GM21737 (cell line): Measurements from ENCODE around the gene TAOK1.

Source experiments
- ATAC-seq: cut with Tn5 transposase; IDR thresholded peaks from one replicate; pipeline ENCODE4 v1.9.1; 2021; ENCODE audit warnings: mild to moderate bottlenecking, moderate library complexity; ENCODE audit not compliant: unreplicated experiment

The TAOK1 gene

DNA sequence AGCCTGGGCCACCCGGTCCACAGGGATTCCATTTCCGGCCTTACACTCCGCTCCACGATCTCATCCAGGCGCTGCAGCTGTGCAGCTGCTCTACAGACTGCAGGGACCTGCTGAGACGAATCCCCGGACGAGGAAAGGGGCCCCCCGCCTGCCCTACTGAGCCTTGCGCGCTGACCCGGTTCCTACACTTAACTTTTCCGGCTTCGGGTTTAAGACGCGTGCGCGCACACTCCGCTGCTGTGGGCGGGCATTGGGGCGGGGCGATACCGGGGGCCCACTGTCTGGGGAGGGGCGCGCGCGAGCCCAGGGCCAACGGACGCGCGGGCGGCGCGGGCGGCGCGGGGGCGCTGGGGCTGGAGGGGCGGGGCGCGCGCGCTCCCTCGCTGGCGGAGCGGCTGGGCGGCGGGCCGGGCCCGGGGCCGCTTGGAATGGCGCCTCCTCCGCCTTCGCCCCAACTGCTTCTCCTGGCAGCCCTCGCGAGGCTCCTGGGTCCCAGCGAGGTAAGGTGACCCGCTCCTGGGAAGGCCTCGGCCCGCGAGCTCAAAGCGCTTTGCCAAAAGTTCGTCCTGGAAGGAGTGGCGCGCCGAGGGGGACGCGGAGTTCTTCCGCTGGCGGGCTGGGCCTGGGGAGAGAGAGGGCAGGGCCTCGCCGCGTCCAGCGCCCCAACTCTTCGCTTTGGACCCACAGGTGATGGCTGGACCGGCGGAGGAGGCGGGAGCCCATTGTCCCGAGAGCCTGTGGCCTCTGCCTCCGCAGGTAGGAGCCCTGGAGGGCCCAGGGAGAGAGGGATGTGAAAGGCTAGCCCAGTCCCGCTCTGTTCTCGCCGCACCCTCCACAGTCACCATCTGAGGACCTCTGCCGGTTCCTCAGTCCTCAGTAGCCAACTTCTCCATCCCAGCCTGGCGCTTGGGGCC, 178.4 kb downstream of the TAOK1 start, which contains the start of gene TP53I13:
Gene TP53I13 (plus strand): TSS at position 371 of the 914 bp plus-strand sequence. CDS start 58 bp downstream, at position 429.
- ATAC-seq, result peak; percentile 39

DNA sequence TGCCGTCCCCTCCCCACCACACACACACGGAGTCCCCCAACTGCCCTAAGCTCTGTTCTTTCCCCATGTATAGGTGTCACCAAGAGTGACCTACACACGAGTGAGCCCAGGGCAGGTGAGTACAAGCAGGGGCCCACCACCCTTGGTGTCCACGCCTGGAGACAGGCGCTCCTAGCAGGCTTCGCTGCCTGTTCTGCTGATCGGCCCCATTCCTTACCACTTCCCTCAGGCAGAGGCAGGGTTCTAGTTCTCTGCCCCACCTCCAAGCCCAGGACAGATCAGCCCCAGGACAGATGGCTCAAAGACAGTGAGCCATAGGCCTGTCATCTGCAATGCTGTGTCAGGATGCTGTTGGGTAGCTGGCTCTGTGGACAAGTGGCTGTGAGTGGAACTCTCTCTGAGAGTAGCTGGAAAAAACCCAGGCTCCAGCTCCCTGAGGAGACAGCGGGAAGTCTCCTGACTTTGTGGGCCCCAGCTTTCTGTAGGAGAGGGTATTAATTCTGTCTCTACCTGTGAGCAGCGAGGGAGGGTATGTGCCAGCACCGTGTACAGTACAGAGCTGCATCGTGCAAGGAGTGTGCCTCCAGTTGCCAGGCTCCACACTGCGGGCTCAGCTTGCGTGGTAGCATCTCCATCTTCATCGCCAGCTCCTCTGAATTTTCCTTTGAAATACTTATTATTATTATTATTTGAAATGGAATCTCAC, 179.2 kb downstream of the TAOK1 start:
- no peak for ATAC-seq

DNA sequence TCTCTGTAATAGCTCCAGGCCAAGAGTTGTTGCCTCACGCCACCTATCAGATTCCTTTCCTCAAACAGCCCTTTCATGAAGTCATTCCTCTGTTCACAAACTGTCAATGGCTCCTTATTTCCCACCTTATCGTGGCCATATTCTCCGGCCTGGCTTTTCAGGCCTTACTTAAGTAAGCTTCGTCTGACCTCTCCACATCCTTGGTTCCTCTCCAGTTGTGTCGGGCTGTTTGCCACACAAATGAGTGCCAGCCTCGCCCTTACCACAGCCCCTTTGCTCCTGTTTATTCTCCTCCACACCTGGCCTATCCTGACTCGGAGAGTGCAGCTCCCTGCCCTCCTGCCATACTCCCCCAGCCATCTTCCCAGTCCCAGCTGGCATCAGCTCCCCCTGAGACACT, 180.4 kb downstream of the TAOK1 start:
- ATAC-seq, result no peak

- ATAC-seq, result no peak
Observed at GRCh38 chr17:29571486-29571882, 181.3 kb downstream of the TAOK1 start.

GRCh38 chr17:29571883-29572681, 181.9 kb downstream of the TAOK1 start:
- no peak for ATAC-seq

DNA sequence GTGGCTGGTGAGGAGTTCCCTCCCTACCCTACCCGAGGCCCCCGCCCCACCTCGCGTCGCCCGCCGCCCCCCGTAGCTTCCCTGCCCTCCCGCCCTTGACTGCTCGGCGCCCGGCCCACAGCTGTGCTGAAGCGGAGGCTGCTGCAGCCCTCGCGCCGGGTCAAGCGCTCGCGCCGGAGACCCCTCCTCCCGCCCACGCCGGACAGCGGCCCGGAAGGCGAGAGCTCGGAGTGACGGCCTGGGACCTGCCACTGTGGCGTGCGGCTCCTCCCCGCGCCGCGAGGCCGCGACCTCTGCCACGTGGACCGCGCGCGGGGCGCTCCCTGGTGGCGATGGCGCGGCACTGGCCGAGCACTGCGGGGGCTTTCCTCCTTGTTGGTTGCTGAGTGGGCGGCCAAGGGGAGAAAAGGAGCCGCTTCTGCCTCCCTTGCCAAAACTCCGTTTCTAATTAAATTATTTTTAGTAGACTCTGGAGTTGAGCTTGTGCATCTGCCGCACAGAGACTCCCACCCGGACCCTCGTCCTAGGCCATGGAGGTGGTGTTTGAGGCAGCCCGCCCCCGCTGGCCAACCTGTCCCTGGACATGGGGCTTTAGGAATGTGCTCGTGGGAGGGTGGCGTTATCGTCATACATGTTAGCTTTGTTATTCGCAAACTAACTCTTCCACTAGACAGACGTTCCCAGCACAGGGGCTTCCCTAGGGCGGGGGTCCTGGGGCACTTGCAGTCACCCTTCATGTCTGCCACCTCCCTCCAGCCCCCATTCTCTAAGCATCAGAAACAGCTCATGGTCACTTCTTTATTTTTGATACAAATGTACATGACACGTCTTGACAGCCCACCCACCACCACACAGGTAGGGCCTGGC, 182.8 kb downstream of the TAOK1 start:
- ATAC-seq, result no peak

GRCh38 chr17:29573558-29573869, 183.4 kb downstream of the TAOK1 start:
- ATAC-seq, result no peak

- ATAC-seq, result no peak
Observed at GRCh38 chr17:29573871-29574731, 183.9 kb downstream of the TAOK1 start.

DNA sequence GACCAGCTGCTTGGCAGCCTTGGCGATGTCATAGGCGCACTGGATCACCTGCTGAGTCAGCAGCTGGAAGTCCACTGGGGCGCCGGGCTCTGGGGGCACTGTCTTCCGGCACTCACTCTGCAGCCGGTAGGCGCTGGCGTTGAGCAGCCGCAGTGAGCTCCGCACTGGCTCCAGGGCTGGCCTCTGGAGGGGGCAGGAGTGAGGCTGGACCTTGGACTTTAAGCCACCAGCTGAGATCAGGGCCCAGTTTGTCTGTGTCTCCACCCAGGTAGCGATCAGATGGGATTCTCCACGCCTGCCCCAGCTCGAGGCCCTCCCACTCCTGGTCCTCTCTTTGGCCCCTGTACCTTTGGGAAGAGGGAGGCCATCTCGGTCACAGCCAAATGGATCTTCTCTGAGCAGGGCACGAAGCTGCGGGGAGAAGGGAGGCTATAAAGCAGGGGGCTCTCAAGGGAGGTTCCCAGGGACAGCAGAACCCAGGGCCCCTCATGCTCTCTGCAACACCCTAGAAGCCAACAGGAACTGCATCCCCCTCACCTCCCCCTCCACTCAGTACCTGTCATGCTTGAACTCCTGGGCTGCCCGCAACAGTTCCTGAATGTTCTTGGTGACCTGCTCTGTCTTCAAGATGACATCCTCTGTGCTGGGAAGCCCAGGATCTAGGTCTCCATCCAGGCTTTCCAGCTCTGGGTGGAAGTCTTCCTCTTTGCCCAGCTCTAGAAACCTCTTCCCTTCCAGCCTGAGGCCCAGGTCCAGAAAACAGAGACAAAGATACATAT, 184.8 kb downstream of the TAOK1 start:
- ATAC-seq, result no peak

DNA sequence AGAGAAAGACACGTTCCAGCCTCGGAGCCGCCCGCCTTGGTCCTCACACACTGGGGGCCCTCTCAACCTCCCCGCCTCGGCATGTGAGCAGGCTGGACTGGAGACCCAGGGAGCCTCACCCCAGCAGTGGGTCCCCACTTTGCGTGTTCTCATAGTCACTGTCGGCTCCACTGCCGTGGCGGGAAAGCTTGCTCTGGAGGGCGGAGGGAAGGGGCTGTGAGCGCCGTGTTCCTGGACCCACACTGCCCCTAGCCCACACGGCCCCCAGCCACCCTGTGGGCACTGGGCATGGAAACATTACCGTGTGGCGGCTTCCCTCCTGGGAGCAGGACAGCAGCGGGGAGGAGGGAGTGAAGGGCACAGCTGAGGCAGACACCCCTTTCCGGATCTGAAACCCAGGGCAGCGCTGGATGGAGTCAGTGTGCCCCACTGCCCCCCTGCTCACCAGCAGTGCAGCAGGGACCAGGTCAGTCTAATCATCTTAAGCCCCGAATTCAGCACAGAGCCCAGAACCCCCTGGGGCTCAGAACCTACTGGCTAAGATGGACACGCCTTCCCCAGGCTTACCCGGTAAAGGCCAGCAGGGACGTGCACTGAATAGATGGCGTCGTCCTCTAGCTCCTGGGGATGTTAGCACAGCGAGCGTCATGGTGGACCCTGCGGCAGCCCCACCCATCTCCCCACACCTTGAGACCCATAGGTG, 185.5 kb downstream of the TAOK1 start:
- ATAC-seq, result no peak

DNA sequence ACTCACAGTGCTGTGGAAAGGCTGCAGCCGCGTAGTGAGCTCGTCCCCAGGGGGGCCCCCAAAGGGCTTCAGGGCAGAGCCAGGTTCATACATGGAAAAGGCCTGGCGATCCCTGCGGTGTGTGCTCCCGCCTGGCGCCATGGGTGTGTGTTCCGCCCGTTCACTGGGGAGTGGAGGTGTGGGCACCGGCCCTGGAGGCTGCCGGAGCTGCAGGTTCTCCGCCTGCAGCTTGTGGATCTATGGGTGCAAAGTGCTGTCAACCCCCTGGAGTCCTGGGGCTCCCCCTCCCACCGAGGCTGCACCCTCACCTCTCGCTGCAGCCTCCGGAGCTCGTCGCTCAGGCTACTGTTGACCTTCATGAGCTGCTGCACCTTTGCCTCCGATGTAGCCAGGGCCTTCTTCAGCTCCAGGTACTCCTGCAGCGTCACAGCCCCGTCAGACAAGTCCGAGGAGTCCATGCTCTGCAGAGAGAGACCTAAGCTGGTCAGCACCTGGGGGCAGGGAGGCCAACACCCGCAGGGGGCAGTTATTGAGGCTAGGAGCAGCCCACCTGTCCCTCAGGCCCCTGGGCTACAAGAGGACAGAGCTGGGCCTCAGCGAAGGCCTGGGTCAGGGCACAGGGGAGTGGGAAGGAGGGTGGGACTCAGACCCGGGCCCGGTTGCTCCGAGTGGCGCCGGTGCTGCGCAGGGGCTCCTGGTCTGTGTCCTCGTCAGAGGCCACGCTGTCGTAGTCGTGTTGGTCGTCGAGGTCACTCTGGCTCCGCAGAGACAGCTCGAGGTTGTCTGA, 186.2 kb downstream of the TAOK1 start:
- no peak for ATAC-seq

DNA sequence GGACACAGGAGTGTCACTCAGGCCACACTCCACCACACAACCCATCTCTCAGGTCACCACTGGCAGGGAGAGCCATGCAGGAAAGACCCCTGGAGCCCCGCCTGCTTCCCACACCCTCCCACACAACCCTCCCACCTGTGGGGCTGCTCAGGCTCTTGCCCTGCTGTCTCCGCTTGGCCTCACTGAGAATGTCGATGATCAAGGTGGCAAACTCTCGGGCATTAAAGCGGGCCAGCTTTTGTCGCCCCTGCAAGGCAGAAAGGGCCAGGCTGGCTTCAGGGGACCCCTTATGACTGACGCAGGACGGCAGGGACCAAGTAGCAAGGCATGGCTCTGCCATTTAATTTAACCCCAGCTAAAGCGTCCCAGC, 186.8 kb downstream of the TAOK1 start:
- ATAC-seq, result no peak

- no peak for ATAC-seq
Observed at GRCh38 chr17:29577385-29578211, 187.4 kb downstream of the TAOK1 start.

GRCh38 chr17:29578626-29579485, 188.7 kb downstream of the TAOK1 start:
- ATAC-seq, result no peak
